IMR-90 (cell line): Measurements from ENCODE around the gene HERPUD1. TPM values are rescaled to one million over a fixed set of nuclear protein-coding genes. Genes with fewer than 3 reads are reported as not detected.

Experiments
- ATAC-seq: fragments of 200-7000 bp; cut with Tn5 transposase; 2 replicates; pipeline ENCODE4 v1.9.1; 2020; ENCODE audit warnings: low read depth, mild to moderate bottlenecking, moderate library complexity
- BruUV-seq: library from RNA; stranded (reverse); fragments of 400-500 nt; replicated peaks from 2 replicates; lab custom pipeline; 2021; lab: Mats Ljungman, UMichigan
- CTCF ChIA-PET: fragments of 300-600 bp; formaldehyde crosslinking; extraction: SDS; loops from one replicate; lab custom pipeline; 2021; ENCODE audit warnings: antibody characterized with exemption; lab: Yijun Ruan, JAX
- POLR2A ChIA-PET: fragments of 300-600 bp; sonication (Branson Sonifier 250); formaldehyde crosslinking; loops from one replicate; lab custom pipeline; 2022; ENCODE audit warnings: antibody characterized with exemption; ENCODE audit not compliant: unreplicated experiment; lab: Charles Lee
- DNase-seq: peaks from one replicate; pipeline ENCODE4 v3.0.0; 2013
- H2AFZ ChIP-seq: replicated peaks from 2 replicates; pipeline ENCODE3; 2013; ENCODE audit warnings: low read length, mild to moderate bottlenecking; ENCODE audit not compliant: poor library complexity
- H2AK5ac ChIP-seq: 2 replicates; pipeline ENCODE4 v1.6.1; 2013; ENCODE audit warnings: low read depth, low read length, inconsistent platforms
- H2AK9ac ChIP-seq: replicated peaks from 2 replicates; pipeline ENCODE3; 2013; ENCODE audit warnings: mild to moderate bottlenecking, low read depth, low read length, moderate library complexity; ENCODE audit not compliant: poor library complexity
- H2BK120ac ChIP-seq: 2 replicates; pipeline ENCODE4 v1.6.1; 2013; ENCODE audit warnings: low read depth, low read length, inconsistent platforms
- H2BK15ac ChIP-seq: 3 replicates; pipeline ENCODE4 v1.6.1; 2013; ENCODE audit warnings: low read depth, low read length, inconsistent platforms
- H2BK20ac ChIP-seq: 2 replicates; pipeline ENCODE4 v1.6.1; 2013; ENCODE audit warnings: low read depth, mild to moderate bottlenecking, inconsistent platforms, low read length, moderate library complexity
- H2BK5ac ChIP-seq: 2 replicates; pipeline ENCODE4 v1.6.1; 2013; ENCODE audit warnings: mild to moderate bottlenecking, low read depth, low read length, inconsistent platforms; ENCODE audit not compliant: poor library complexity, severe bottlenecking
- H3K14ac ChIP-seq: replicated peaks from 2 replicates; pipeline ENCODE4 v1.6.1; 2013; ENCODE audit warnings: low read depth, low read length, inconsistent platforms
- H3K18ac ChIP-seq: 2 replicates; pipeline ENCODE4 v1.6.1; 2013; ENCODE audit warnings: low read depth, low read length, control low read depth
- H3K23ac ChIP-seq: 2 replicates; pipeline ENCODE4 v1.6.1; 2013; ENCODE audit warnings: low read depth, low read length, inconsistent platforms
- H3K27ac ChIP-seq: 2 replicates; pipeline ENCODE4 v1.5.1; 2013; ENCODE audit warnings: mild to moderate bottlenecking, control low read depth, low read length; ENCODE audit not compliant: insufficient read depth
- H3K27me3 ChIP-seq: 2 replicates; pipeline ENCODE4 v1.6.1; 2013; ENCODE audit warnings: low read length; ENCODE audit not compliant: control insufficient read depth, insufficient read depth
- H3K36me3 ChIP-seq: 2 replicates; pipeline ENCODE4 v1.6.1; 2013; ENCODE audit warnings: low read length, mixed read lengths; ENCODE audit not compliant: control insufficient read depth, insufficient read depth
- H3K4ac ChIP-seq: 2 replicates; pipeline ENCODE4 v1.6.1; 2013; ENCODE audit warnings: low read depth, low read length, inconsistent platforms
- H3K4me1 ChIP-seq: 2 replicates; pipeline ENCODE4 v1.6.1; 2013; ENCODE audit warnings: low read length, mixed read lengths; ENCODE audit not compliant: control insufficient read depth, insufficient read depth
- H3K4me2 ChIP-seq: 2 replicates; pipeline ENCODE4 v1.6.1; 2013; ENCODE audit warnings: low read depth, mild to moderate bottlenecking, control low read depth, low read length, moderate library complexity
- H3K4me3 ChIP-seq: 2 replicates; pipeline ENCODE4 v1.5.1; 2013; ENCODE audit warnings: low read depth, mild to moderate bottlenecking, control low read depth, low read length, moderate library complexity; ENCODE audit not compliant: insufficient read depth
- H3K56ac ChIP-seq: 2 replicates; pipeline ENCODE4 v1.6.1; 2013; ENCODE audit warnings: low read length, inconsistent platforms; ENCODE audit not compliant: insufficient read depth; ENCODE audit errors: extremely low read depth
- H3K79me1 ChIP-seq, 2 experiments: 2 replicates each; pipeline ENCODE4 v1.6.1; 2013; ENCODE audit warnings: low read length in 2 of 2, inconsistent platforms in 1 of 2, low read depth in 1 of 2
- H3K9ac ChIP-seq: 2 replicates; pipeline ENCODE4 v1.6.1; 2013; ENCODE audit warnings: low read depth, low read length, control low read depth
- H3K9me1 ChIP-seq: 2 replicates; pipeline ENCODE4 v1.6.1; 2013; ENCODE audit warnings: low read length, inconsistent platforms; ENCODE audit not compliant: insufficient read depth
- H3K9me3 ChIP-seq: 2 replicates; pipeline ENCODE4 v1.6.1; 2013; ENCODE audit warnings: low read length; ENCODE audit not compliant: control insufficient read depth, insufficient read depth
- H4K20me1 ChIP-seq: 2 replicates; pipeline ENCODE4 v1.6.1; 2013; ENCODE audit warnings: low read length, inconsistent platforms; ENCODE audit not compliant: insufficient read depth
- H4K5ac ChIP-seq: 2 replicates; pipeline ENCODE4 v1.6.1; 2013; ENCODE audit warnings: mild to moderate bottlenecking, low read depth, low read length, control low read depth
- H4K8ac ChIP-seq, 2 experiments: 2 replicates each; pipeline ENCODE4 v1.6.1; 2013; ENCODE audit warnings: low read depth in 2 of 2, low read length in 2 of 2, control low read depth in 1 of 2, inconsistent platforms in 1 of 2
- H4K91ac ChIP-seq: 2 replicates; pipeline ENCODE4 v1.6.1; 2013; ENCODE audit warnings: low read depth, low read length, inconsistent platforms; ENCODE audit not compliant: insufficient read depth
- BHLHE40 ChIP-seq: fragments of 150-350 bp; IDR thresholded peaks from 2 replicates; pipeline ENCODE4 v1.6.1; 2016; ENCODE audit warnings: mild to moderate bottlenecking, low read depth, low read length
- CEBPB ChIP-seq: IDR thresholded peaks from 2 replicates; pipeline ENCODE4 v1.6.1; 2012; ENCODE audit warnings: low read depth, low read length, improper control_type of control experiment
- CHD1 ChIP-seq: IDR thresholded peaks from 2 replicates; pipeline ENCODE4 v1.6.1; 2012; ENCODE audit warnings: low read depth, low read length, improper control_type of control experiment
- FOS ChIP-seq: fragments of 150-350 bp; IDR thresholded peaks from 2 replicates; pipeline ENCODE4 v1.6.1; 2016; ENCODE audit warnings: low read depth, low read length
- MAFK ChIP-seq: IDR thresholded peaks from 2 replicates; pipeline ENCODE4 v1.6.1; 2012; ENCODE audit warnings: low read depth, low read length, improper control_type of control experiment
- MAZ ChIP-seq: IDR thresholded peaks from 2 replicates; pipeline ENCODE4 v1.6.1; 2012; ENCODE audit warnings: low read depth, mild to moderate bottlenecking, low read length, improper control_type of control experiment, moderate library complexity, borderline replicate concordance
- MXI1 ChIP-seq: IDR thresholded peaks from 2 replicates; pipeline ENCODE4 v1.6.1; 2012; ENCODE audit warnings: low read depth, mild to moderate bottlenecking, low read length, moderate library complexity, borderline replicate concordance
- NFE2L2 ChIP-seq: fragments of 150-350 bp; IDR thresholded peaks from 2 replicates; pipeline ENCODE4 v1.6.1; 2016; ENCODE audit warnings: low read depth, mild to moderate bottlenecking, low read length
- POLR2A ChIP-seq: IDR thresholded peaks from 2 replicates; pipeline ENCODE4 v1.6.1; 2012; ENCODE audit warnings: mild to moderate bottlenecking, low read depth, low read length
- RAD21 ChIP-seq: IDR thresholded peaks from 2 replicates; pipeline ENCODE4 v1.6.1; 2012; ENCODE audit warnings: low read length, improper control_type of control experiment
- RCOR1 ChIP-seq: IDR thresholded peaks from 2 replicates; pipeline ENCODE4 v1.6.1; 2012; ENCODE audit warnings: mild to moderate bottlenecking, low read length, improper control_type of control experiment; ENCODE audit not compliant: insufficient replicate concordance
- RFX5 ChIP-seq: IDR thresholded peaks from 2 replicates; pipeline ENCODE4 v1.8.0; 2012; ENCODE audit warnings: low read depth, mild to moderate bottlenecking, low read length, moderate library complexity
- SMC3 ChIP-seq: fragments of 150-350 bp; IDR thresholded peaks from 2 replicates; pipeline ENCODE4 v1.6.1; 2016; ENCODE audit warnings: low read depth, mild to moderate bottlenecking, antibody characterized with exemption, low read length, moderate library complexity
- WGBS, 2 experiments: methylation state at CpG; one replicate each; pipeline versions ENCODE4 v1.1.5 to v1.1.7; 2013; ENCODE audit warnings: missing lambda C conversion rate in 2 of 2; ENCODE audit not compliant: insufficient read length in 1 of 2; ENCODE audit errors: extremely low coverage in 2 of 2; 5-methylcytosine and 5-hydroxymethylcytosine counted together
- dilution Hi-C: fragments of 300-500 bp; cut with HindIII; formaldehyde crosslinking; loops from one replicate; pipeline ENCODE4 v1.14.3; 2018; ENCODE audit warnings: low sequenced_read_pairs; ENCODE audit not compliant: unreplicated experiment
- in situ Hi-C: fragments of 300-500 bp; cut with MboI; formaldehyde crosslinking; loops from 3 replicates; pipeline ENCODE4 v1.14.3; 2019; ENCODE audit warnings: low sequenced_read_pairs, inconsistent platforms, mixed read lengths
- intact Hi-C: fragments of 100-400 bp; cut with micrococcal nuclease; formaldehyde crosslinking; loops from 2 replicates; pipeline ENCODE4 v1.10.0; 2022
- polyA plus RNA-seq, 3 experiments: library from polyadenylated mRNA; depleted of rRNA; stranded (reverse); fragments of >200 nt; gene quantifications; 2 replicates each; pipeline ENCODE4 v1.2.3, GENCODE V29; 2012; ENCODE audit warnings: low replicate concordance in 1 of 3
- total RNA-seq: library from RNA; depleted of rRNA; stranded (reverse); fragments of >200 nt; gene quantifications from 2 replicates; pipeline ENCODE4 v1.2.3, GENCODE V29; 2012
- TF ChIP-seq, protein P1 (sequence below): conservative IDR thresholded peaks from 2 replicates; pipeline ENCODE4 v1.5.1; 2012; ENCODE audit warnings: mild to moderate bottlenecking, low read depth, low read length, improper control_type of control experiment
- TF ChIP-seq, protein P2 (sequence below): fragments of 150-350 bp; IDR thresholded peaks from 2 replicates; pipeline ENCODE4 v1.6.1; 2016; ENCODE audit warnings: low read depth, mild to moderate bottlenecking, low read length, moderate library complexity, borderline replicate concordance
- TF ChIP-seq, protein P3 (sequence below): fragments of 150-350 bp; IDR thresholded peaks from 2 replicates; pipeline ENCODE4 v1.6.1; 2017; ENCODE audit warnings: mild to moderate bottlenecking, antibody characterized with exemption, low read length, low read depth

HERPUD1 gene
- total and polyA plus RNA-seq, 2 of the 4 experiments (the other 2 are of a cell fraction), result 130 to 148 TPM

DNA sequence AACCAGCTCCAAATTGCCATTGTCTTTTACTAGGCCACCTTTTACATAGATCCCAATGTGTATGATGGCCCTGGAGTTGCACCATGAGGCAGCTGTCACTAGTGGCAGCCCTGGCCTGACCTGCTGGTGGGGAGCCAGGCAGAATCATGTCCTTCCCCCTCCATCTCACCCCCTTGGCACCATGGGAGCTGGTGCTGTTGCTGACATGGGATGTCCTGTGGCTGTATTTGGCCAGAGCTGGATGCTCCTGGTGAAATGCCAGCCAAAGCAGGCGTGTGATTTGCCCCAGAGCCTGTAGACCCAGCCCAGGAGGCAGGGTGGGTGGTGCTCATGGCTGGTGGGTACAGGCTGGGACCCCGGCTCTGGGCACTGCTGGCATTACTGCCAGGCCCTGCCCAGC, 48.4 kb upstream of the HERPUD1 start:
- Histone ChIP-seq H3K4me3 (no peak overlapping the region), H3K4me2 (no peak overlapping the region), H4K20me1 (no peaks in the 10 kb centered on the region), H2AK9ac (no peak overlapping the region), H2BK15ac (no peak overlapping the region), H3K9me3 (no peaks in the 10 kb centered on the region), H3K9me1 (no peaks in the 10 kb centered on the region), H3K23ac (no peak overlapping the region), H4K8ac (no peak overlapping the region), H2AFZ (no peak overlapping the region), H3K27me3 (peaks cover 21% of the 10 kb centered on the region; the same call in 1 of the 2 replicates), H3K4ac (no peak overlapping the region), H4K5ac (no peak overlapping the region), H3K14ac (no peak overlapping the region), H3K27ac (no peak overlapping the region), H3K4me1 (no peaks in the 10 kb centered on the region), H3K36me3 (no peaks in the 10 kb centered on the region), H3K79me1 (no peaks in the 10 kb centered on the region), H4K91ac (no peak overlapping the region), H3K56ac (no peak overlapping the region), H2BK120ac (no peak overlapping the region), H2BK20ac (no peak overlapping the region), H2BK5ac (no peak overlapping the region), H3K18ac (no peak overlapping the region), H2AK5ac (no peak overlapping the region), H3K9ac (no peak overlapping the region)
- in situ Hi-C loops (no loop called here), dilution Hi-C loops (no loop called here), intact Hi-C loops (no loop called here)
- ATAC-seq (no peak), DNase-seq (no peak)
- ChIA-PET CTCF (no interaction called here), POLR2A (no interaction called here)
- BruUV-seq, result no TSS peak
- TF ChIP-seq, protein P1, sequence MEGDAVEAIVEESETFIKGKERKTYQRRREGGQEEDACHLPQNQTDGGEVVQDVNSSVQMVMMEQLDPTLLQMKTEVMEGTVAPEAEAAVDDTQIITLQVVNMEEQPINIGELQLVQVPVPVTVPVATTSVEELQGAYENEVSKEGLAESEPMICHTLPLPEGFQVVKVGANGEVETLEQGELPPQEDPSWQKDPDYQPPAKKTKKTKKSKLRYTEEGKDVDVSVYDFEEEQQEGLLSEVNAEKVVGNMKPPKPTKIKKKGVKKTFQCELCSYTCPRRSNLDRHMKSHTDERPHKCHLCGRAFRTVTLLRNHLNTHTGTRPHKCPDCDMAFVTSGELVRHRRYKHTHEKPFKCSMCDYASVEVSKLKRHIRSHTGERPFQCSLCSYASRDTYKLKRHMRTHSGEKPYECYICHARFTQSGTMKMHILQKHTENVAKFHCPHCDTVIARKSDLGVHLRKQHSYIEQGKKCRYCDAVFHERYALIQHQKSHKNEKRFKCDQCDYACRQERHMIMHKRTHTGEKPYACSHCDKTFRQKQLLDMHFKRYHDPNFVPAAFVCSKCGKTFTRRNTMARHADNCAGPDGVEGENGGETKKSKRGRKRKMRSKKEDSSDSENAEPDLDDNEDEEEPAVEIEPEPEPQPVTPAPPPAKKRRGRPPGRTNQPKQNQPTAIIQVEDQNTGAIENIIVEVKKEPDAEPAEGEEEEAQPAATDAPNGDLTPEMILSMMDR, result no peak
- TF ChIP-seq RAD21 (no peak), MAZ (no peak), MAFK (no peak), RFX5 (no peak), CEBPB (no peak), POLR2A (no peak), BHLHE40 (no peak), RCOR1 (no peak), FOS (no peak), NFE2L2 (no peak), MXI1 (no peak), CHD1 (no peak), SMC3 (no peak)
- TF ChIP-seq, protein P2, sequence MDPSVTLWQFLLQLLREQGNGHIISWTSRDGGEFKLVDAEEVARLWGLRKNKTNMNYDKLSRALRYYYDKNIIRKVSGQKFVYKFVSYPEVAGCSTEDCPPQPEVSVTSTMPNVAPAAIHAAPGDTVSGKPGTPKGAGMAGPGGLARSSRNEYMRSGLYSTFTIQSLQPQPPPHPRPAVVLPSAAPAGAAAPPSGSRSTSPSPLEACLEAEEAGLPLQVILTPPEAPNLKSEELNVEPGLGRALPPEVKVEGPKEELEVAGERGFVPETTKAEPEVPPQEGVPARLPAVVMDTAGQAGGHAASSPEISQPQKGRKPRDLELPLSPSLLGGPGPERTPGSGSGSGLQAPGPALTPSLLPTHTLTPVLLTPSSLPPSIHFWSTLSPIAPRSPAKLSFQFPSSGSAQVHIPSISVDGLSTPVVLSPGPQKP, result no peak
- TF ChIP-seq, protein P3, sequence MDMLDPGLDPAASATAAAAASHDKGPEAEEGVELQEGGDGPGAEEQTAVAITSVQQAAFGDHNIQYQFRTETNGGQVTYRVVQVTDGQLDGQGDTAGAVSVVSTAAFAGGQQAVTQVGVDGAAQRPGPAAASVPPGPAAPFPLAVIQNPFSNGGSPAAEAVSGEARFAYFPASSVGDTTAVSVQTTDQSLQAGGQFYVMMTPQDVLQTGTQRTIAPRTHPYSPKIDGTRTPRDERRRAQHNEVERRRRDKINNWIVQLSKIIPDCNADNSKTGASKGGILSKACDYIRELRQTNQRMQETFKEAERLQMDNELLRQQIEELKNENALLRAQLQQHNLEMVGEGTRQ, result no peak
- no CpG with 5 or more reads among the region's 2 CpGs for WGBS, 2 experiments
